Esophagus muscularis mucosa (tissue), 3 donors: ENCODE results near the gene TTLL5.

ENCODE experiments used
- CTCF ChIP-seq, 3 experiments: fragments of 200-600 bp in 2 of 3; fragments of 450-650 bp in 1 of 3; sonication (generic) in 2 of 3; IDR thresholded peaks; one replicate each; pipeline ENCODE4 v1.5.1; 2017 to 2019; ENCODE audit warnings: antibody characterized with exemption in 3 of 3, mild to moderate bottlenecking in 2 of 3, moderate library complexity in 1 of 3
- POLR2A ChIP-seq: fragments of 450-650 bp; IDR thresholded peaks from one replicate; pipeline ENCODE4 v1.6.1; 2017; ENCODE audit warnings: antibody characterized with exemption, moderate library complexity, mild to moderate bottlenecking, low read depth

DNA sequence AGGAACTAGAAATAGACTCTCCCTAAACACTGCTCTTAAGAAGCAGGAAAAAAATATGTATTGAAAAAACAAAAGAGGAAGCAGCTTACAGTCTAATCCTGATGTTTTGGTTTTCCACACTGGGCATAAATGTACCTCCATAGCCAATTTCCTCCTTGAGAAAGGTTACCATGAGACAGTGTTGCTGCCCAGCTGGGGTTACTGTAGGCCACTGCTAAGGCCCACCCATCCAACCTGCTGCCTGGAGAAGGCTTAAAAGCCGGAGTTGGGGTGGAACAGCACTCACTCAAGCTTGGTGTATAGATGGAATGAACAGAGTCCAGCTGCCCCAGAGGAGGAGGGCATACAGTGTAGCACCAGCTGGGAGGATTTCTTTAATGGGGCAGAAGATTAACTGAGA lies 41.5 kb upstream of the TTLL5 start:
- TF ChIP-seq POLR2A (no peak), CTCF (IDR thresholded peaks at IDR 0.05) (no peak)
